ENCODE results near the gene SLC2A3.
A peak's percentile ranks its signal among the peaks of the same experiment; 100 is the strongest.
"Not testable (repeated sequence)": the region's sequence is repeated elsewhere in the genome, so short reads cannot be mapped to it uniquely, and the experiment has no call there.

SLC2A3 gene

GRCh38 chr12:7950230-7950943 lies 14.4 kb upstream of the SLC2A3 start:
- DNase-seq, result not testable (repeated sequence)

DNA sequence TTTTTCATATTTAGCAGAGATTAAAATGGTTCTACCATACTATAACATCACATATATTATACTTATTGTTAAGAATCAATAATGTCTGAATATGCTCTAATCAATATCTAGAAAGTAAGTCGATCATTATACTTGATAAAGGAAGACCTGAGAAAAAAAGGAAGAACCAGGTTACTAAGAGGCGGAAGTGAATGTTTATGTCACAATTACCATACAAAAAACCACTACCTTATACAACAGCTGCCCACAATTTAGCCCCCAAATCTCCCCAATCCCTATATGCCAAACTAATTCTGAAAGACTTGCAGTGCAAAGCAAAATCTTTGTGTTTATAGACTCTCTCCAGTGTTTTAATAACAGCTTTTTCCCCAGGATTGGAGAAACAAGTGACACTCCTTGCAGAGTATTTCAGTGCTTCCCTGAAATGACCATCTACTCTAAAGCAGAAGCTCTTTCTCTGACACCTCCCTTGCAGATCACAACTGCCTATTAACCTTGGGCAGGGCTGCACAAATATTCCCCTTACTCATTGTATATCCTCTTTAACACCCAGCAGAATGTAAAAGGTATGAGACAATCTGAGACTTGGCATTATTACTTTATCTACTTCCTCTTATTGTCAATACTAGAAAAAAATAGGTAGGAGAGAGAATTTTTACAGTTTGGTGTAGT lies 12.7 kb upstream of the SLC2A3 start:
- DNase-seq, result no peak

GRCh38 chr12:7947011-7947410 lies 11.0 kb upstream of the SLC2A3 start:
- DNase-seq, result no peak

DNA sequence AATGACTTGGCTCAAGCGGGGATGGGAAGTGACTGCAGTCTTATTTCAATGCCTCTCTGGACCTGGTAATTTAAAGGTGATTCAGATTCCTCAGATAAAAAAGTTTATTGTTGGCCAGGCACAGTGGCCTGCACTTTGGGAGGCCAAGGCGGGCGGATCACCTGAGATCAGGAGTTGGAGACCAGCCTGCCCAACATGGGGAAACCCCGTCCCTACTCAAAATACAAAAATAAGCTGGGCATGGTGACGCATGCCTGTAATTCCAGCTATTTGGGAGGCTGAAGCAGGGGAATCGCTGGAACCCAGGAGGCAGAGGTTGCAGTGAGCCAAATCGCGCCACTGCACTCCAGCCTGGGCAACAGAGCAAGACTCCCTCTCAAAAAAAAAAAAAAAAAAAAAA lies 8.8 kb upstream of the SLC2A3 start:
- DNase-seq, result not testable (repeated sequence)

DNA sequence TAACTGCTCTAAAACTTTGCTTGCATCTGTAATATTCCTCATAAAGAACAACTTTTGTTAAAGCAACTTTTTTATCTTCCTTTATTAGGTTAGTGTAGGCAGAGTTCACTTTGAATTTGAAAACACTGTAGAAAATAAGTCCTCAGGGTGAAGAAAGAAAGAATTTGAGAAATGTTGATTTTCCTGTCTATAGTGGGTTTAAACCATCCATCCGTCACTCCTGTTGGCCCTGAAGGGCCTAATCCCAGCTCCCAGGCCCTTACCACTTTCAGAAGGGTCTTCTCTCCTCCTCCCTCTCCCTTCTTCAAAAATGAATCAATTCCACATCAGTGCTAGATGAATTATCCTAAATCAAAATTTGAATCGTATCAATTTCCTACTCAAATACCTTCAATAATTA lies 4.9 kb upstream of the SLC2A3 start:
- DNase-seq, result no peak

GRCh38 chr12:7937833-7938506 lies 2.0 kb upstream of the SLC2A3 start:
- DNase-seq, result no peak

DNA sequence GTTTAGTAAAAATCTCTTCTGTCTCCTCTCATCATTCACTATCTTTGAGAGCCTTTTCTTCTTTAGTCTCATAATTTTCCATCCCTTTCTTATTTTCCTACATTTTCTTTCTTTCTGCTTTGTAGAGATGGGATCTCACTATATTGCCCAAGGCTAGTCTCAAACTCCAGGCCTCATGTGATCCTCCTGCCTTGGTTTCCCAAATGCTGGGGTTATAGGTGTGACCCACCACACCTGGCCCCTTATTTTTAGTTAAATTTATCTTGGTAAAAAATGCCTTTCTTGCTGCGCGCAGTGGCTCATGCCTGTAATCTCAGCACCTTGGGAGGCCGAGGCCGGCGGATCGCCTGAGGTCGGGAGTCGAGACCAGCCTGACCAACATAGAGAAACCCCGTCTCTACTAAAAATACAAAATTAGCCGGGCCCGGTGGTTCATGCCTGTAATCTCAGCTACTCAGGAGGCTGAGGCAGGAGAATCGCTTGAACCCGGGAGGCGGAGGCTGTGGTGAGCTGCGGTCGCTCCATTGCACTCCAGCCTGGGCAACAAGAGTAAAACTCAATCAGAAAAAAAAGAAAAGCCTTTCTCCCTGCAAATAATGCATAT lies 996 bp downstream of the SLC2A3 start:
- DNase-seq, result peak; percentile 12

DNA sequence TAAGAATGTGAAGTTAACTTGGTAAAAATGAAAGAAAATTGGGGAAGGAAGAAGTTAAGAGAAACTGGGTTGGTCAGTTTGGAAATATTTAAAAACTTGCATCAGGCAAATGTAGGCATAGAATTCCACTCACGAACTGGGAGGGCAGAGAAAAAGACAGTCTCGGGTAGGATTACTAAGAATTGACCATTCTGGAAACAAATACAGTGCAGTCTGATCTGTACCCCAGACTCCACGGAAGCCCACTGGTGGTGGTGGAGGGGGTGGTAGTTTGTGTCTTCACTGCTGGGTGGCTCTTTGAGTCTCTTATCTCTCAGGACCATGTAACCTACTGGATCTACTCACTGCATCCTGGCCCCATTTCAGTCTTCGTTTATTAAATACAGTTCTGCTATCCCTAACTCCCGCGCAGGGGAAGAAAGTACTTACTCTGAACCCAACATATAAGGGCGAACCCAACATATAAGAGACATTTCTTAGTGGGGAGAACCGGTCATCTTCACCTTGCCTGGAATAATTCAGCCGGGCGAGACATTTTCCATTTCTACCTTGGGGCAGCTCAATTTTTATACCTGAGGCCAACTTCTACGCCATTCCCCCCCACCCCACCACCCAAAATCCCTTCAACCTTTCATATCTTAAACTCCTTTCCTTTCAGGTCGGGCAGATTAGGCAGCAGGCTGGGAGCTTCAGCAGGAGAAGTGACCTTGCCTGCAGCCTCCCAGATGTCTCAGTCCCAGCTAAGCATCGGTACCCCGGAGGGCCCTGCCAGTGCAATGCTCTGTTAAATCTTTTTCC lies 1.7 kb downstream of the SLC2A3 start:
- DNase-seq, result no peak

GRCh38 chr12:7933255-7933726 lies 2.7 kb downstream of the SLC2A3 start:
- peak; percentile 78 for DNase-seq

GRCh38 chr12:7932599-7933240 lies 3.3 kb downstream of the SLC2A3 start:
- DNase-seq, result not testable (repeated sequence)

DNA sequence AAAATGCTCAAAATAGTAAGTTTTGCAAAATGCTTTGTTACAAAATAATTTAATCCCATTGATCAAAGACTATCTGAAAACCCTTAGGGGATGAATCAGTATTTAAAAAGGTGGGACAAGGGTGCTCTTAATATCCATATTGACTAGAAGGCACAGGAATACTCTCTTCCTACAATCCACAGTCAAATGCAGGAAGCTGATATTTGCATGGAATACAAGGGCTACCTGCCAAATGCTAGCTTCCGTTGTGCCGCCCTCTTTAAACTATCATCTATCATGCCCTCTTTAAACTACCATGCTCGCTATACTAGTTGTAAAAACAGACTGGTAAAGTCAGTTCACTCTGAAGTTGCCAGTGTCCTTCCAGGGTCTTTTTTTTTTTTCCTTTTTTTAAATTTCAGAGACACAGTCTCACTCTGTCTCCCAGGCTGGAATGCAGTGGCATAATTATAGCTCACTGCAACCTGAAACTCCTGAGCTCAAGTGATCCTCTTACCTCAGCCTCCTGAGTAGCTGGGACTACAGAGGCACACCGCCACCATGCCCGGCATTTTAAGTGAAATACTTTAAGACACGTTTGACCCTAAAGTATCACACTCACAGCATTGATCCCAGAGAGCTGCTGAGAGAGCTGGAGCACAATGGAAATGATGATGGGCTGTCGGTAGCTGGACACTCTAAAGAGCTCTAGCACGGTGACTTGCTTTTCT lies 6.7 kb downstream of the SLC2A3 start:
- DNase-seq, result no peak

GRCh38 chr12:7927470-7927869 lies 8.5 kb downstream of the SLC2A3 start:
- DNase-seq, result no peak

GRCh38 chr12:7926068-7926666 lies 9.8 kb downstream of the SLC2A3 start:
- not testable (repeated sequence) for DNase-seq

DNA sequence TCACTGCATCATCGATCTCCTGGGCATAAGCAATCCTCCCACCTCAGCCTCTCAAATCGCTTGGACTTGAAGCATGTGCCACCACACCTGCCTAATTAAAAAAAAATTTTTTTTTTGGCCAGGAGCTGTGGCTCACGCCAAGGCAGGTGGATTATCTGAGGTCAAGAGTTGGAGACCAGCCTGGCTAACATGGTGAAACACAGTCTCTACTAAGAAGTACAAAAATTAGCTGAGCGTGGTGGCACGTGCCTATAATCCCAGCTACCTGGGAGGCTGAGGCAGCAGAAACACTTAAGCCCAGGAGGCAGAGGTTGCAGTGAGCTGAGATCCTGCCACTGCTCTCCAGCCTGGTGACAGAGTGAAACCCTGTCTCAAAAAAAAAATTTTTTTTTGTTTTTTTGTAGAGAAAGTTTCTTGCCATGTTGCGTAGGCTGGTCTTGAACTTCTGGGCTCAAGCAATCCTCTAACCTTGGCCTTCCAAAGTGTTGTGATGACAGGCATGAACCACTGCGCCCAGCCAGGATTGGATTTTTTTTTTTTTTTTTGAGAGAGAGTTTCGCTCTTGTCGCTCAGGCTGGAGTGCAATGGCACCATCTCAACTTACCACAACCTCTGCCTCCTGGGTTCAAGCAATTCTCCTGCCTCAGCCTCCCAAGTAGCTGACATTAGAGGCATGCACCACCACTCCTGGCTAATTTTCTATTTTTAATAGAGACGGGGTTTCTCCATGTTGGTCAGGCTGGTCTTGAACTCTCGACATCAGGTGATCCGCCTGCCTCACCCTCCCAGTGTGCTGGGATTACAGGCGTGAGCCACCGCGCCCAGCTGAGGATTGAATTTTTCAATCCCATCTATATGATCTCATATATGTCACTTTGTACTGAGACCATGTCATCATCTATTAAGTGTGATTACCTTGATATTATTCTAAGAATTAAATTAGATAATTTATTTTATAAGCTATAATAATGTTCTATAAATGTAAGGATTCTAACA lies 12.4 kb downstream of the SLC2A3 start:
- no peak for DNase-seq

DNA sequence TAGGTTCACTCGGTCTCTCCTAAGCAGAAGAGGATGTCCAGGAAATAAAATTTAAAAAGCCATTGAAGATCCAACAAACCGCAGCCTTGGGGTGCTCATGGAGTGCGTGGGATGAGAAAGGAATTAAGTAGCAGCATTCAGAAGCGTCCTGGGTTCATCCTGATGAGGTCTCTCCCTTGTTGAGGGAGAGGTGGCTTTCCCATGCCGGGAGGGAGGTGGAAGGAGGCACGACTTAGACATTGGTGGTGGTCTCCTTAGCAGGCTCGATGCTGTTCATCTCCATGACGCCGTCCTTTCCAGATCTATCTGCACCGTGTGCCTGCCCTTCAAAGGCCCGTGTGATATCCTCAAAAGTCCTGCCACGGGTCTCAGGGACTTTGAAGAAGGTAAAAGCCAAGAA lies 14.8 kb downstream of the SLC2A3 start:
- DNase-seq, result not testable (repeated sequence)

- not testable (repeated sequence) for DNase-seq
Observed at GRCh38 chr12:7918268-7918590, 17.8 kb downstream of the SLC2A3 start.

DNA sequence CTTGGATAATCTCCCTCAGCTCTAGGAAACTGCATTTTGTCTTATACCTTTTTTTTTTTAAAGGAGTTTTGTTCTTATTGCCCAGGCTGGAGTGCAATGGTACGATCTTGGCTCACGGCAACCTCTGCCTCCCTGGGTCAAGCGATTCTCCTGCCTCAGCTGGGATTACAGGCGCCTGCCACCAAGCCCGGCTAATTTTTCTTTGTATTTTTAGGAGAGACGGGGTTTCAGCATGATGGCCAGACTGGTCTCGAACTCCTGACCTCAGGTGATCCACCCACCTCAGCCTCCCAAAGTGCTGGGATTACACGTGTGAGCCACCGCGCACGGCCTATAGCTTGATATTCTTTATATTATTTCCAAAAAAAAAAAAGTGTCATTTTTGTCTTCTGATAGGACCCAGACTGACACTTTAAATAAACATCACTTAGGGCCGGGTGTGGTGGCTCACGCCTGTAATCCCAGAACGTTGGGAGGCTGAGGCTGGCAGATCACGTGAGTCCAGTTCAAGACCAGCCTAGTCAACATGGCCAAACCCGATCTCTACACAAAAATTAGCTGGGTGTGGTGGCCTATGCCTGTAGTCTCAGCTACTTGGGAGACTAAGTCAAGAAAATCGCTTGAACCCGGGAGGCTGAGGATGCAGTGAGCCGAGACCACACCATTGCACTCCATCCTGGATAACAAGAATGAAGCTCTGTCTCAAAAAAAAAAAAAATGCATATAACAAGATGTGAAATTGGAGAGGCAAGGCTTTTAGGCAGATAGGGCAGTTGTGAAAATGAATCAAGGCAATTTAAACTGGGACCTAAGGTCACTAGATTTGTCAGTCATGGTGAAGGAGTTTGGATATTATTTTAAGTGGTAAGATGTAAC lies 18.4 kb downstream of the SLC2A3 start:
- DNase-seq, result no peak

DNA sequence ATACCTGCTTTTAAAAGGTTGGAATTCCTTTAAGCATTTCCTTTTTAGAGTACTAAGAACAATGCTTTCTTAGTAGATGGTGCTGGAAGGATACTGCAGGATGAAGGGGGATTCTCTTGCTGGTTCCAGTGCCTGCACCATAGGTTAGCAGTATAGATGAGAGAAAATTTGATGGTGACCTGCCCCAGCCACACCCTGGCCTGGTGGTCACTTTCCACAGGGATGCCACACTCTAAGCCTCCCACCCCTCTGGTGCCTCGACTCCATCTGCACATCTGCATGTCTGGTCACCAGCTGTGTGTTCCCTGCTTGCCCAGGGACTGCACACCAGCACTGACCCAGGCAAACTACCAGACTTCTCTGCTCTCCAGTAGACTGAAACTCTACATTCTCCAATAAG lies 19.1 kb downstream of the SLC2A3 start:
- DNase-seq, result no peak

Data from activated naive CD4-positive, alpha-beta T cell treated with Interleukin-2 at 50 U/mL for 16 hours (primary cell).